CD4-positive, alpha-beta T cell treated with Interferon gamma for 1 hour (primary cell): Measurements from ENCODE around the gene EPN2.
"Not testable (repeated sequence)": the region's sequence is repeated elsewhere in the genome, so short reads cannot be mapped to it uniquely, and the experiment has no call there.

ENCODE experiments used
- DNase-seq: peaks from one replicate; pipeline ENCODE4 v3.0.0-alpha.2; 2020

EPN2 gene

DNA sequence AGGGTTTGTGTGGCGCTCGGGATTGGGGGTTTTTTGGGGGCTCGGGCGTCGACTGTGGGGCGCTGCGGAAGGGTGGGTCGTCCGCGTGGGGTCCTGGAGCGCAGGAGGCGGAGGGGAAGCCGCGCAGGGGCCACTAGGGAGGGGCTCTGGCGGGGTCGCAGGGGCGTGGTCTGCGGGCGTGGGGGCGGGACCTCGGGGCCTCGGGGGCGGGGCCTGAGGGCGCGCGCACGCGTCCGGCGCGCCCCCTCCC is at the start of gene EPN2:
Gene EPN2 (plus strand): TSS at position 228 of the 250 bp plus-strand sequence. CDS start 45,754 bp downstream, outside the sequence.
- DNase-seq: peak; percentile 65

DNA sequence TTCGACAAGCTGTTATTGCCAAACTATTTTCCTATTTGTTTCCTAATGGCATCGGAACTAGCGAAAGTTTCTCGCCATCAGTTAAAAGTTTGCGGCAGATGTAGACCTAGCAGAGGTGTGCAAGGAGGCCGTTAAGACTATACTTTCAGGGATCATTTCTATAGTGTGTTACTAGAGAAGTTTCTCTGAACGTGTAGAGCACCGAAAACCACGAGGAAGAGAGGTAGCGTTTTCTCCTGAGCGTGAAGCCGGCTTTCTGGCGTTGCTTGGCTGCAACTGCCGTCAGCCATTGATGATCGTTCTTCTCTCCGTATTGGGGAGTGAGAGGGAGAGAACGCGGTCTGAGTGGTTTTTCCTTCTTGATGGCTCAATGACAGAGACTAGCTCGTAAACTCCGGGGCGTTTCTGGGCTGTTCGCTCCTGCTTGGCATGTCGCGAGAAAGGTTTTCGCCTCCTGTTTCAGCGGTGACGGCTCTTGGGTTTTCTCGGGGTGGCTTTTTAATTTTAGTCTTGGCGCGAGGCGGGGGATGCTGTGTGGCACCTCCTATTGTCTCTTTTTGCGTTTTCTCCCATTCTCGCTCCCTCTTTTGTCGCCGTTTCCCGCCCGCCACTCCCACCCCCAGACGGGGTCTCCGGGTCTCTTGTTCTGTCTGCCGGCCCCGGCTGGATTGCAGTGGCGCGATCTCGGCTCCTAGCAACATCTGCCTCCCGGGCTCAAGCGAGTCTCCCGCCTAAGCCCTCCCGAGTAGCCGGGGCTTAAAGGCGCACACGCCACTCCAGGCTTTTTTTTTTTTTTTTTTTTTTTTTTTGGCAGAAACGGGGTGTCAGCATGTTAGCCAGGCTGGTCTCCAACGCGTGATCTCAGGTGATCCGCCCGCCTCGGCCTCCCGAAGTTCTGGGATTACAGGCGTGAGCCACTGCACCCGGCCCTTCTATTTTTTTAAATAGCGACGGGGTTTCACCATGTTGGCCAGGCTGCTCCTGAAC is 49.0 kb upstream of the EPN2 start:
- not testable (repeated sequence) for DNase-seq

DNA sequence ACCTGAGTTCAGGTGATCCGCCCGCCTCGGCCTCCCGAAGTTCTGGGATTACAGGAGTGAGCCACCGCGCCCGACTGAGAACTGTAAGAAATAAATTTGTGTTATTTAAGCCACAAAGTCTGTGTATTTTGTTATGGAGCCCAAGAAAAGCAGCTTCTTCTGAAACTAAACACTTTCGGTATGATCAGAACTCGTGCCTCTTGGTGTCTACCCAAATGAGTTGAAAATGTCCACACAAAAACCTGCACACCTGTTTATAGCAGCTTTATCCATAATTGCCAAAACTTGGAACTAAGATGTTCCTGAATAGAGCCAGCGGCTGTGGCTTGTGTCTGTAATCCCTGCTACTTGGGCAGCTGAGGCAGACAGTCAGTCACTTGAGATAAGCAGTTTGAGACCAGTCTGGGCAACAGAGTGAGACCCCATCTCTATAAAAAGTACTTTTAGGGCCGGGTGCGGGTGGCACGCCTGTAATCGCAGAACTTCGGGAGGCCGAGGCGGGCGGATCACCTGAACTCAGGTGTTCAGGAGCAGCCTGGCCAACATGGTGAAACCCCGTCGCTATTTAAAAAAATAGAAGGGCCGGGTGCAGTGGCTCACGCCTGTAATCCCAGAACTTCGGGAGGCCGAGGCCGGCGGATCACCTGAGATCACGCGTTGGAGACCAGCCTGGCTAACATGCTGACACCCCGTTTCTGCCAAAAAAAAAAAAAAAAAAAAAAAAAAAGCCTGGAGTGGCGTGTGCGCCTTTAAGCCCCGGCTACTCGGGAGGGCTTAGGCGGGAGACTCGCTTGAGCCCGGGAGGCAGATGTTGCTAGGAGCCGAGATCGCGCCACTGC is 48.1 kb upstream of the EPN2 start:
- not testable (repeated sequence) for DNase-seq

DNA sequence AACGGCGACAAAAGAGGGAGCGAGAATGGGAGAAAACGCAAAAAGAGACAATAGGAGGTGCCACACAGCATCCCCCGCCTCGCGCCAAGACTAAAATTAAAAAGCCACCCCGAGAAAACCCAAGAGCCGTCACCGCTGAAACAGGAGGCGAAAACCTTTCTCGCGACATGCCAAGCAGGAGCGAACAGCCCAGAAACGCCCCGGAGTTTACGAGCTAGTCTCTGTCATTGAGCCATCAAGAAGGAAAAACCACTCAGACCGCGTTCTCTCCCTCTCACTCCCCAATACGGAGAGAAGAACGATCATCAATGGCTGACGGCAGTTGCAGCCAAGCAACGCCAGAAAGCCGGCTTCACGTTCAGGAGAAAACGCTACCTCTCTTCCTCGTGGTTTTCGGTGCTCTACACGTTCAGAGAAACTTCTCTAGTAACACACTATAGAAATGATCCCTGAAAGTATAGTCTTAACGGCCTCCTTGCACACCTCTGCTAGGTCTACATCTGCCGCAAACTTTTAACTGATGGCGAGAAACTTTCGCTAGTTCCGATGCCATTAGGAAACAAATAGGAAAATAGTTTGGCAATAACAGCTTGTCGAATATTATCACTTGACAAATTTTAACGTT is 47.3 kb upstream of the EPN2 start:
- DNase-seq: not testable (repeated sequence)

DNA sequence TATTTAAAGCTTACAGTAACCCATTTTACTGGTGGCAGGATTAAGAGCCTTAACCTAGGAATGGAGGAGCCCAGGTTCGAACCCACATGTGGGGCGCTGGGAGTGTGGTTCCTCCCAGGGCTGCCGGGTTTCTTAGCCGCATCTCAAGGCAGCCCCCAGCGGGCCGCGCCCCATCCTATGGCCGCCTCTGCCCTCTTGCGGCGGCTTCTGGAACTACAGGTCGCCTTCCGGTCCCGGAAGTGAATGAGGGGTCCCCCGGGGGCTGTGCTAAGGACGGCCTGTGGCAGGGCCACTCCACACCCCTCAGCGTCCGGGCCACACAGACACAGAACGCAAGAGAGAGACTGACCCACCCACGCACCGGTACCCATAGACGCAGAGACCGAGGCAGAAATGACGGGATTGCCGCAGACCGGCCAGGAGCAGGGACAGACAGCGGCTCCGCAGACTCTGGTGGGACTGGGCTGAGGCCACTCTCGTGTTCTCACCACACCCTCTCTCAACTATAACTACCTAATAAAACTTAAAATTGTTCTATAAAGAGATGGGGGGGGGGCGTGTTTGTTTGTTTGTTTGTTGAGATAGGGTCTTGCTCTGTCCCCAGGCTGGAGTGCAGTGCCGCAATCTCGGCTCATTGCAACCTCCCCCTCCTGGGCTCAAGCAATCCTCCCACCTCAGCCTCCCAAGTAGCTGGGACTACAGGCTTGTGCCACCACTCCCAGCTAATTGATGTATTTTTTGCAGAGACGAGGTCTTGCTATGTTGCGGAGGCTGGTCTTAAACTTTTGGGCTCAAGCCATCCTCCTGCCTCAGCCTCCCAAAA is 40.6 kb upstream of the EPN2 start:
- not testable (repeated sequence) for DNase-seq

DNA sequence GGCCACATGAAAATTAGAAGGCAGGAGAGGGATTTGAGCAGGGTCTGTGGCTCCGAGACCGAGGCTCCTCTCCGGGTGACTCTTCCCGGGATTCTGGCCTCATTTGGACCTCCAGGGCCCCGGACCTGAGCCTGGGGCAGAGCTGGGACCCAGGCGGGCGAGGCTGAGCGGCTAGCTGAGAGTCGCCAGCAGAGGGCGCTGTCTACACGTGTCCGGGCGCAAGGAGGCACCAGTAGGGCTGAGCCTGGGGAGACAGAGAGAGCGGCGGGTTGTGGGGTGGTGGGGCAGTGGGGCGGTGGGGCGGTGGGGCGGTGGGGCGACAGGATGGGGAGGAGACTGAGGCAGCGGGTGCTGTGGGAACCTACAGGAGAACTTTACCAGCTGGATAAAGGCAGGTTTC is 34.7 kb upstream of the EPN2 start:
- DNase-seq: not testable (repeated sequence)

DNA sequence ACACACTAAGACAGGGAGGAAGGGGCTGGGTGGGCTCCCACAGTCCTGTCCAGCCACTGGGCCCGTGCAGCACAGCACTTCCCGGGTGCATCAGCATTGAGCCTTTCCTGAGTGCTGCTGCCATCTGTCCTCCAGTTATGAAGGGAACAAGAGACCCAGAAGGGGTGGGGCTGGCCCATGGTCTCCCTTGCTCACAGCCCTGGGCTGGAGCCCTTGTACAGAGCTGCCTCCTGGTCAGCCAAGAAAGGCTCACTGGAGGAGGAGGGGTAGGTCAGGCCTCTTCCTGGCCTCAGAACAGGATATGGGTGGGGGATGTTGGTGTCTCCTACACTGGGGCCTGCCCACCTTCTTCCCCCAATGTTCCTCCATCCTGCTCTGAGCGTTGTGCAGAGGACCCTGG is 33.7 kb upstream of the EPN2 start:
- DNase-seq: not testable (repeated sequence)

DNA sequence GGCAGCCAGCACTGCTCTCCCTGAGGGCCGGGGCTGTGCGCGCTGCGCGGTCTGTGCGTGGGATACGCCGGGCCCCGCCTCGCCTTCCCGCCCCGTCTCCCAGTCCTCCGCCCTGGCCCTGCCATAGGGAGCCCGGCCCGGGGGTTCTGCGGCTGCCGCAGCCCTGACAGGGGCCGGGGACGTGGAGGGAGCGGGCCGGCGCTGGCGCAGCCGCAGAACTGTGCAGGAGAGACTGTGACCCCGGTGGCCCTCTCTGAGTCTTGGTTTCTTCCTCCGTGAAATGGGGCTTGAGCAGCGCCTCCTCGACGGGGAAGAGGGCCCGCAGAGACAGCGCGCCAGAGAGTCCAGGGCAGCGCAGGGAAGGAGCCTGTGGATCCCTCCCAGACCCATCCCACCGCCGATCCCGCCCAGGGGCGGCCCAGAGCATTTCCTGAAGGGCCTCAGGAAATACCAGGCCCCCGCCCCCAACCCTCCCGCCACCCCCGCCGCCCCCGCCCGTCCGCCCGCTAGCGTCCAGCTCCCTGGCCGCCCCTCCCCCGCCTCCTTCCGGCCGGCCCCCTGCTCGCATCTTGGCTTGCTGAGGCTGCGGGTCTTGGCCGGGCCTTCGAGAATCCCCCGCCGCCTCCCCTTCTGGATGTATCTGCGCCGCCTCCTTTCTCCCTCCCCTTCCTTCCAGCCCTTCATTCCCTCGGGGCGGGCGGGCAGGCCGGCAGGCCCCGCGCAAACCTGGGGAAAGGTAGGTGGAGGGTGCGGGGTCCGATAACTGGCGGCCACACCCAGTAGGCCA is 21.9 kb upstream of the EPN2 start:
- DNase-seq: not testable (repeated sequence)

DNA sequence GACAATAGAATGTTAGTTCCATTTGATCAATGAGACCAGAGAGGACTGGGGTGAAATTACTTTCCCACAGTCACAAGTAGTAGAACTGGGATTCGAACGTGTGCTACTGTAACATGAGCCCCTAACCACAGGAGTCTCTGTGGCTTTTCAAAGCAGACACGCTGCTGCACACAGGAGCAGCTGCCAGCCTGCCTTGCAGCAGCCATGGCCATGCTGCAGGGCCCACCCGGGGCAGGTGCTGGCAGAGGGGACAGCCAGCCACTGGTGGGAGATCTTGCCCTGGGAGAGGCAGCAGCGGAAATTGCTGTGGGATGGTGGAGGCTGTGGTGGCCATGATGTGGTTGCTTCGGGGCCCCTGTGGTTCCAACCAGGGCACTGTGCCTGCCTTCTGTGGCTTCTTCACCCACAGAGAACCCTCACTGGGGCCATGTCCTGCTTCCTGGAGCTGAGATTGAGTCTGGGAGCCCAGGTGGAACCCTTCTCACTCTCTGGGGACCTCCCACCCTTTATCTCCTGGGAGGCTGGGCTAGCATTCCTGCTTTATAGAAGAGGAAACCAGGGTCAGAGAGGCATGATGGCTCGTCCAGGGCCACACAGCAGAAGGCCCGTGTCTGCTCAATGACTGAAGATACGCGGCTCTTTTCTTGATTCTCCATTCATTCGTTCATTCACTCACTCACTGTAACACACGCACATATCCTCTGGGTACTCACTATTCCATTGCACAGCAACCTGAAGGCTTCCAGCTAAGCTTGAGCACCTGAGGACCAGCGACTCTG is 20.8 kb upstream of the EPN2 start:
- DNase-seq: not testable (repeated sequence)

DNA sequence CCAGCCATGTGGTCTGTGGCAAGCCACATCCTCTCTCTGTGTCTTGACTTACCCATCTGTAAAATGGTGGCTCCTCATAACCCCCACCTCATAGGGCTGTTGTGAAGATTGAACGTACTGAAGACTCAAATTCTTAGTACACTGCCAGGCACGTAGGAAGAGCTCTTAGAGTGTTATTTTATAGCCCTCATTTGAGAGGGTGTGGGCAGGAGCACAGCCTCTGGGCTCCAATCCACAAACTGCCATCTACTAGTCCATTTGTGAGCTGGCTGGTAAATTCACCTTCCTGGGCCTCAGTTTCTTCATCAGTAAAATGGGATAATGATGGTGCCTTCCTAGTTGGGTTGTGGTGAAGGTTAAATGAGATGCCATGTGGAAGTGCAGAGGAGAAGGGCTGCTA is 18.3 kb upstream of the EPN2 start:
- not testable (repeated sequence) for DNase-seq

DNA sequence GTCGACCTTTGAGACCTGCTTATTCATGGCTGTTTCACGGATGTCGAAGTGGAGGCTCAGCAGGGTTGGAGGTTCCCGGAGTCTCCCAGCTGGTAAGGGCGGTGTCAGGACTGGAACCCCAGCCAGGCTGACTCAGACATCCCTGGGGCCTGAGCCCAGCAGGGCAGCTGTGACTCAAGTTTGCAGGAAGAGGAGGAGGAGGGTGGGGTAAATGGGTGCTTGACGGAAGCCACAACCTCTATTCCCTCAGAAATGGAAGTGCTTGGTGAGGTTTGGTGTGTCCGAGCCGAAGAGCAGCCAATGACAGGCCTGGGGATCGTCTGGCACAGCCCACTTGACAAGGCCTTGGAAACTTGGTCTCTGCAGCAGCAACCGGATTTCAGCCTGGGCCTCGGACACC is 17.8 kb upstream of the EPN2 start:
- DNase-seq: not testable (repeated sequence)

DNA sequence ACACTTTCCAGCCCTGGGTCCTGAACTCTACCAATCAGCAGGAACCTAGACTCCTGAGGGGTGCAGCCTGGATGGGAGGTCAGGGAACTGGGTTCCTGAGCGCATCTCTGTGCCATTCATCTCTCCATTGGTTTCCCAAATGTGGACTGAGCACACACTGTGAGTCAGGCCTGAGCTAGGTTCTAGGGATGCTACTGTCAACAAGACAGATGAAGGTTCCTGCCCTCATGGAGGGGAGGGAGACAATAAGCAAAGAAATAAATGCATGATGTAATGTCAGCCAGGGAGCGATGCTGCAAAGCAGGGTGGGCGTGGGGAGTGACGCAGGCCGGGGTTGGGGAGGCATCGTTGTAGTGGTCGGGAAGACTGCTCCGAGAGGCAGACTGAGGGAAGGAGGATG is 17.0 kb upstream of the EPN2 start:
- DNase-seq: not testable (repeated sequence)

DNA sequence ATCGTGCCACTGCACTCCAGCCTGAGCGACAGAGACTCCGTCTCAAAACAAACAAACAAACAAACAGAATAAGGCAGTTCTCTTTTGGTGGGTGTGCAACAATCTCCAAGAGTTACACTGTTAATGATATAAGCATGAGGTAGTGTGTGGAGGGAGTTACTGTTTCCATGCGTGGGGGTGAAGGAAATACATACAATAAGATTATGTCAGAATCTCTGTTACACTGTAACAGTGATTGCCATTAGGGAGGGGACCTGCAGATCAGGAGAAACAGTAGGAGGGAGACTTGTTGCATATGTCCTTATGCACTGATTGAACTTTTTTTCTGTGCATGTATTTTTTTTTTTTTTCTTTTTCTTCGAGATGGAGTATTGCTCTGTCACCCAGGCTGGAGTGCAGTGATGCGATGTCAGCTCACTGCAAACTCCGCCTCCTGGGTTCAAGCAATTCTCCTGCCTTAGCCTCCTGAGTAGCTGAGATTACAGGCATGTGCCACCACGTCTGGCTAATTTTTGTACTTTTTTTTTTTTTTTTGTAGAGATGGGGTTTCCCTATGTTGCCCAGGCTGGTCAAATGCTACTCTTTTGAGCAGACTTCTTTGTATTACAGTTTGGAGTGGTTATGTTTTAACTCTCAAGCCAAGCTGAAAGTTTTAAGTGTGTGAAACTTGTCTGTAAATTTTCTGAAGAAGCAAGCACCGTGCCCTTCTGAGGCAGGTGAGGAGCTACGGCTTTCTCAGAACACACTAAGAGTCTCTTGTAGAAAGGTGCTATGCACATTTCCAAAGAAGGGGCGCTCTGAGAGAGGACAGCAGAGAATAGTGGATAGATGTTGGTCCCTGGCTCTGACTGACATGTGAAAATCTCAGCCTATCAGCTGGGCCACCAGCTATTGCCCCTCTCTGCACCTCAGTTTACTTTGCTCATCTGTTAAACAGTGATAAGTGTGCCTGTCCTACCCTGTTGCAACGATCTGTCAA is 10.3 kb upstream of the EPN2 start:
- not testable (repeated sequence) for DNase-seq

DNA sequence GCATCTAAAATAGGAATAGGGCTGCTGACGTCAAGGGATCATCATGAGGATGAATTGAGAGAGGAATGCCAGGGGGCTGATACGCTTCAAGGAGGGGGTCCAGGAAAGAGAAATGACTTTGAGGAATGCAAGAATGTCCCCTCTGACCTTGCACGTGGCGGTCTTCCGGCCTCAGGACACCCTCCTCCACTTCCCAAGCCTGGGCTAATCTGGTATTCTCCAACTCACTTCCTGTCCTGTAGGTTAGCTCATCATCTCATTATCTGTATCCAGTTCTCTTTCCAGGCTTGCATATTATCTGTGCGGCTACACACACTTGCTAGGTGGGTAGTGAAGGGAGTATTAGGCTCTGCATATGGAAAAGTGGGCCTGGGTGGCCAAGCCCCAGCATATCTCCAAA is 2.5 kb upstream of the EPN2 start:
- not testable (repeated sequence) for DNase-seq

DNA sequence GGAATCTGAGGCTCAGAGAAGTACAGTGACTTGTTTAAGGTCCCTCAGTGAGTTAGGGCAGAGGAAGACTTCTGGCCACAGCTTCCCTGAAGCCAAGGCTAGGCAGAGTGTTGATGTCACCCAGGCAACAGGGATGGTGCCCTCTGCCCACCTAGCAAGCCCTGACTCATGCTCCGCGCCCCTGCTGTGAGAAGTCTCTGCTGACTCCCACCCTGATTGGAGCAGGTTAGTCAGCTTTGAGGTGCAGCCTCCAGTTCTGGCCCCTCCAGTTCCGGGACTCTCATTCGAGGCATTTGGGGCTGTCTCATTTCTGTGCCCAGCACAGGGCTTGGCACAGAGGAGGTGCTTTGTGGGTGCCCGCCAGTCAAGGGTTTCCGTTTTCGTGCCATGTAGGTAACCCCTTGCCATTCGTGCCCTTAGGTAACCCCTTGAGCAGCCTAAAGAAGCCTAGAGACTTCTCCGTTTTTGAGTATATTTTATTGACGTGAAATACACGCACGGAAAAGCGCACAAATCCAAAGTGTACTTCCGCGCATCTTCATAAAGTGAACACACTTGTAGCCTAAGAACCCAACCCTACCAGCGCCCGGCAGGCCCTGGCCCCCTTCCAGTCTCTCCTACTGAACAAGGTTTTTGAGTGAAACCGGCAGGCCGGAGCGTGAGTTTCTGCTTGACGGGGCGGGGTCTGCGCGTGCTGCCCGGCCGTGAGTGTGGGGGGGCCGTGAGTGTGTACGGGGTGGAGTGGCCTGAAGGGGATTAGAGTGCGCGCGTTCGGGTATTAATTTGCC is 621 bp upstream of the EPN2 start:
- DNase-seq: not testable (repeated sequence)

DNA sequence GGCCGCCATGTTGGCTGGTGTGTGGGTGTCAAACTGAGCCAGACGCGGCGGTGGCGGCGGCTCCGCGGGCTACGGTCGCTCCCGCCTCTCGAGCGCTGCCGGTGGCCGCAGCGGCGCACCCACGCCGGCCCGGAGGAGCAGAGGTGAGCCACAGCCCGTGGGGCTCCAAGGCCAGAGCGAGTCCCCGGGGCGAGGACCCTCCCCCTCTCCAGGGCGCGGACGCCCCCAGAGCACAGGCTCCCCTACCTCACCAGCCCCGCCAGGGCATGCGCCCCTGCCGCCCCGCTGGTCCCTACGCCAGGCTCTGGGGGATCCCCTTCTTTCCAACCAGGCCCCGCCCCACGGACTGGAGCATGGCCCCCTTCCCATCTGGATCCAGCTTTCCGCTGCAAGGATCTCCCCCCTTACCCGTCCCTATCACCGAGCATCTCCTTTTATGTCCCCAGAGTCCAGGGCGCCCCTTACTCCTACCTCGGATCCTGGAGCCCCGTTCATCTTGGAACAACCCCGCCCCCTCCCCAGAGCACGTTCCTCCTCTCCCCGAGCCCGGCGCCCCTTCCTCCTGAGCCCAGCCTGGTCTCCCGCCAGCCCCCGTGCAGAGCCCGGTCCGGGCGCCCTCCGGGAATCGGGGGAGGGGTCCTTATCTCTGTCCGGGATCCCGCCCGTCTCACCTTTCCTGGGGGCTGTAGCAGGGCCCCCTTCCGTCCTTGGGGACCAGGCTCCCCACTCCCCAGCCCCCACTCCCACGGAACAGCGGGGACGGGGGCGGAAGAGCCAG is 412 bp downstream of the EPN2 start:
- no peak for DNase-seq

DNA sequence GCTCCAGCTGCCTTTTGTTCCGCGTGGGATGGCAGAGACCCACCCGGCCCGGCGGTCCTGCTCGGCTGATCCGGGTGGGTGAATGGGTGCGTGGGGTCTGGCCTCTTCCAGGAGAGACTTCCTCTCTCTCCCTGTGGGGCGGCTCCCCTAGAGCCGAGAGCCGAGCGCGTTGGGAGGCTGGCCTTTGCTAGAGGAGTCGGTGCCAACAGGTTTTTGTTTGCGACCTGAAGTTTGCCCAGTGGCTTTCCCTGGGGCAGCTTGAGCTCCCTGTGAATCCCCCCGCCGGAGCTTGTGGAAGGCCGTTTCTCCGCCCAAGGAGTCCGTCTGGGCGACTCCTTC is 970 bp downstream of the EPN2 start:
- DNase-seq: no peak

DNA sequence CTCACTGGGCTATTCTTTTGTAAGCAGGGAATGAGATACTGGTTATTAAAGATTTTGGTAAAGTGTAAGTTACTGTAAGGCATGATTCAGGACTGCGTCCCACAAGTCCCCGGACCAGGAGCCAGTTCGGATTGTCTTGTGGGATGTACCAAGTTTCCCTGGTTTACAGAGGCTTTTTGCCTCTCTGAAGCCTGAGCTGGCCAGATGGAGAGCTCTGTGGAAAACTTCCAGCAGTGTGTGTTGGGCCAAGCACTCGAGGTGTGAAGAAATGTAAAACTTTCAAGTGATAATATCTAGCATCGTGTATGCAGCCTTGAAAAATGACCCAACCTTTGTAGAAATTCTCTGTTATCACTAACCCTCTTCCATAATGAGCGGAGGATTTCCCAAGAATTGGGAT is 2.4 kb downstream of the EPN2 start:
- DNase-seq: no peak
